NCI-H146 treated with DMSO at 0.1 percent for 48 hours (cell line): ENCODE measurements around the gene ATP6V0E1.
"Not testable (repeated sequence)": the region's sequence is repeated elsewhere in the genome, so short reads cannot be mapped to it uniquely, and the experiment has no call there.

ENCODE experiments used
- DNase-seq: peaks from one replicate; lab custom pipeline; 2025; ENCODE audit not compliant: unreplicated experiment; lab: John Stamatoyannopoulos, UW

ATP6V0E1 gene

DNA sequence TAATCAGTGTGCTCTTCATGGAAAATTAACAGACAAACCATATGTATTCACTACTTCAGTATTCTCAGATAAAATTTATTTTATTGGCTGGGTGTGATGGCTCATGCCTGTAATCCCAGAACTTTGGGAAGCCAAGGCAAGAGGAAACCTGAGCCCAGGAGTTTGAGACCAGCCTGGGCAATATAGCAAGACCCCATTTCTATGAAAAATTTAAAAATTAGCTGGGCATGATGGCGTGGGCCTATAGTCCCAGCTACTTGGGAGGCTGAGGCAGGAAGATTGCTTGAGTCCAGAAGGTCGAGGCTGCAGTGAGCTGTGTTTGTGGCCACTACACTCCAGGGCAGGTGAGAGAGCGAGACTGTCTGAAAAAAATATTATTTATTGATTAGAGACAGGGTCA, 49.2 kb downstream of the ATP6V0E1 start:
- DNase-seq: no peak

- no peak for DNase-seq
Observed at GRCh38 chr5:173033923-173034322, 50.4 kb downstream of the ATP6V0E1 start.

DNA sequence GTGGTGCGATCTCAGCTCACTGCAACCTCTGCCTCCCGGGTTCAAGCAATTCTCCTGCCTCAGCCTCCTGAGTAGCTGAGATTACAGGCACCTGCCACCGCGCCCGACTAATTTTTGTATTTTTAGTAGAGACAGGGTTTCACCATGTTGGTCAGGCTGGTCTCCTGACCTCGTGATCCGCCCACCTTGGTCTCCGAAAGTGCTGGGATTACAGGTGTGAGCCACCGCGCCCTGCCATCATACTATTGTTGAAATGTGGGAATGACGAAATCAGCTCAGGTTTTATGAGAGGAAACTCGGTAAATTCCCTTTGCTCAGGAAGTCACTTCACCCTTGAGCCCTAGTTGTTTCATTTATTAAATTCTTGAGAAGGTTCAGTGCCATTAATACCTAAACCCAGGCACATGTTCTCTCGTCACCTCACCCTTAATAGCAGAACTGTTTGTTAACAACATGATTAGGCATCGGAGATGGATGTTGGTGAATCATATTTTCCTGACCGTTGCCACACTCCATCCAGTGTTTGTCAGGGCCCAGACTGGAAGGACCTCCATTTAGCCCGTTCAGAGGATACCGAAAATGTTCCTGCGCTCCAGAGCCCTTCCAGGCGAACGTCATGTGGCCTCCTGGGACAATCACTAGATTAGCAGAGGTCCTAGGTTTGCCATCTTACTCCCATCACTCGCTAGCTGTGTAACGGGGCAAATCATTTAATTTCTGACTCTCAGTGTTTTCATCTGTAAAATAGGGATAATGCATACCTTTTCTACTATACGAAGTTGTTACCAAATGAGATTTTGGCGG, 52.5 kb downstream of the ATP6V0E1 start:
- no peak for DNase-seq

DNA sequence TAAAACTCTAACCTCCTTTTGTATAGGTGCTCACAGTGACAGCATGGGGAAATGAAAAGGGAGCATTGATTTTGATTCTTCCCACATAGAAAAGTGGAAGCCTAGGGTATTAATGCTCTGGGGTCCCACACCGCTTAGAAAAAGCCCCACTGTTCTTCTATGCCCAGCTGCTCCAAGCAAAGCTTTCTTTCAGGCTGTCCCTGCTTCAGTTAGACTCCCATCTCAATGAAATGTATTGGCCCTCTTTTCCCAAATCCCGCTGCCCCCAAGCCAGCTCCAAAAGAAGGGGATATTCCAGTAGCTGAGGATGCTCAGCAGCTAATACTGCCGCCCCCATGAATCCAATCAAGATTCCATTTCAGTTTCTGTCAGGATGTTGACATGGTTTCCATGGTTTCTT, 55.6 kb downstream of the ATP6V0E1 start:
- no peak for DNase-seq

DNA sequence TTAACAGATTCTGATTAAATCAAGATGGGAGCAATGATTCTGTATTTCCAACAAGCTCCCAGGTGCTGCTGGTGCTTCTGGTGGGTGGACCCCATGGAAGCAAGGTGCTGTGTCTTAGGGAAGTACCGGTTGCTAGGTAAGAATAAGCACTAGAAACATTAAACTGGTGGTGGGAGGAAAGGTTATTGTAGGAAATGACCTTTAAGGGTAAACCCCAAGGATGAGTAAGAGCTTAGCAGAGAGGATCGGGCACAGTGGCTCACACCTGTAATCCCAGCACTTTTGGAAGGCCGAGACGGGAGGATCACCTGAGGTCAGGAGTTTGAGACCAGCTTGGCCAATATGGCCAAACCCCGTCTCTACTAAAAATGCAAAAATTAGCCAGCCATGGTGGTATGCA, 56.4 kb downstream of the ATP6V0E1 start:
- no peak for DNase-seq

GRCh38 chr5:173041881-173042762, 58.6 kb downstream of the ATP6V0E1 start:
- no peak for DNase-seq

DNA sequence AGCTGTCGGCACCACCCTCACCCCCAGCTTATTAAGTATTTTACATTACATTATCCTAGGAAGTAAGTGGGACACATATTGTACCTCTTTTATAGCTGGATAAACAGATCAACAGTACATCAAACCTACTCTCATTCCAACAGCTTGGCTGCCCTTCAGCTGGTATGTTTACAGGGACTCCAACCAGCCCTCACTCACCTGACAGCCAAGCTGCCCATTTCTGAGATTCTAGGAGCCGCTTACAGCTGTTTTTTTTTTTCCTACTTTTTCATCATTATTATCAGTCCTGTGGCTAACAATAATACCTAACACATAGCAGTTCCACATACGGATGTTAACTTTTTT, 59.2 kb downstream of the ATP6V0E1 start:
- DNase-seq: no peak

DNA sequence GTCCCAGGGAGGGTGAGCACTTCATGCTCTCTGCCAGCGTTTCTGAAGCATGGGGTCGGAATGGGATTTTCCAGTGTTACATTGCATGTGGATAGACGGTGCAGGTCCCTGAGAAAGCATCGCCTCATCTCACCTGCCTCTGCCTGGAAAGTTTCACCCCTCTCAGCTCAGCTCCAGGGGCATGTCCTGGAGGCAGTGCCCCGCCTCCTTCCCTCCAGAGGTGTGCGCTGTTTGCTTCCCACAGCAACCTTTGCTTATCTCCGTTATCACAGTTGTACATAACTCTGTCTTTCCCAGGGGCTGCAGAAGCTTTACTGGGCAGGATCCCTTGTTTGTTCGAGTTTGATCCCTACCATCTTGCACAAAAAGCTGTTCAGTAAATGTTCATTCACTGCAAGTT, 61.9 kb downstream of the ATP6V0E1 start:
- no peak for DNase-seq

DNA sequence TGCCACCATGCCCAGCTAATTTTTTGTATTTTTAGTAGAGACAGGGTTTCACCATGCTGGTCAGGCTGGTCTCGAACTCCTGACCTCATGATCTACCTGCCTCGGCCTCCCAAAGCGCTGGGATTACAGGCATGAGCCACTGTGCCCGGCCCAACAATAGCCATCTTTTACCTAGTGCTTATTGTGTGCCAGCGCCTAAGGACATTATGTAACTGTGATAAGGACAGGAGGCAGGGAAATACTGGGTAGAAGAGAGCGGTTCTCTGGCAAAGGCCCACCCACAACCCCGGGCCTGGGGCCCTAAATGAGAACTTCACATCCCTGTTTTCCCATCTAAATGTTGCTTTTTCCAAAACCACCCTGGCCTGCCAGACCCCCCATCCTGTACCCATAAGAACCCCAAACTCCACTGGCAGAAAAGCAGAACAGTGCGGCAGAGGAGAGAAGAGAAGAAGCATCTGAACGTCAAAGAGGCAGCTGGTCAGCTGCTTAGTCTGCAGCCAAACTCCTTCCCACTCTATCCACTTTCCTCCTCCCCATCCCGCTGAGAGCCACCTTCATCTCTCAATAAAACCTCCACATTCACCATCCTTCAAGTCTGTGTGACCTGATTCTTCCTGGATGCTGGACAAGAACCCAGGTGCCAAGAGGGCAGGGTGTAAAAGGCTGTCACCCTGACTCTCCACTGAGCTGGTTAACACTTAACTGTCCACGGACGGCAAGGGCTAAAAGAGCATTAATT, 63.7 kb downstream of the ATP6V0E1 start:
- not testable (repeated sequence) for DNase-seq

DNA sequence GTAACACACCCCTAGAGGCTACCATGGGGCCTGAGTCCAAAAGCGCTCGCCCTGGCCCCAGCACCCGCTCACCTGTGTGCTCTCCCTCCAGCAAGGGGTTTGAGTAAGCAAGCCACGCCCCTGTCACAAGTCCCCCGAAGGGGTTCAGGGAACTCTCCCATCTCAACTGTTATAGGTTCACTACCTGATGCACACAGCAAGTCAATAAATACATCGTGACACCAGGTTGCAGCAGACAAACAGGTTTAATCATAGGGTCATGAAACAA, 64.2 kb downstream of the ATP6V0E1 start:
- DNase-seq: no peak

- DNase-seq: no peak
Observed at GRCh38 chr5:173050791-173051190, 67.2 kb downstream of the ATP6V0E1 start.

DNA sequence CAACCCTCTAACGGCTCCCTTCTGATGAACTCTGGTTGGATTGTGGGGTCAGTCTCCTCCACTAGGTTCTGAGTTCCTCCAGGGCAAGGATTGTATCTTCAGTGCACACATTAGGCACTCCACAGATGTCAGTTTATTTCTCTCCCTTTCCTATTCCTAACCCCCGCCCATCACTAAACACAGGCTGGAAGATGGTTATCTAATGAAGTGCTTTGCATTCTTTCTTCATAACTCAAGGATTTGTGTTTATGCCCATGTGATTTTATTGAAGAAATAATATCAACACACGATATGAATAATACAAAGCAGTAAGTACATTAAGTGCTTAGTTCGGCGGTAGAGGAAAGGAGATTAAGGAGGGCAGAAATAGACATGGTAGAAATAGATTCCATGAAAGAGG, 68.2 kb downstream of the ATP6V0E1 start:
- DNase-seq: no peak

DNA sequence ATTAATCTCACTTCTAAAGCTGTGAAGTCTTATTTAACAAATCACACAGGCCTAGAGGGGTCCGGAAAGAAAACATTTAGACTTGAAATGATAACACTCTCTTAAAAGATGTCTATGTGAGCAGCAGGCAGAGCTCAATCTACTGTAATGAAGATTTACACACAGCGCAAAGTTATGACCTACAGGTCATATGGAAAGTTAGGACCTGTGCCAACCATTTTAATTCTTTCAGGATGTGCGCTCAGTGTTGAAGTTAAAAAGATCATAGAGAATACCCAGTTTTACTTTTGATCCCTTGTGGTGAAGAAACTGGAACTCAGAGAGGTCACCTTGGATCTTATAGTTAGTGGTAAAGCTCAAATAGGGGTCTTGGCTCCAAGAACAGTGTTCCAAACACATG, 69.5 kb downstream of the ATP6V0E1 start:
- no peak for DNase-seq

- DNase-seq: no peak
Observed at GRCh38 chr5:173055042-173055721, 71.6 kb downstream of the ATP6V0E1 start.

- peak; percentile 11 for DNase-seq
Observed at GRCh38 chr5:173055722-173055982, 72.1 kb downstream of the ATP6V0E1 start.

GRCh38 chr5:173055983-173056782, 72.6 kb downstream of the ATP6V0E1 start, which contains the start of gene CREBRF:
CREBRF (plus strand) TSS chr5:173056352; CDS start chr5:173080776, 24,424 bp downstream.
- peak; percentile 72 for DNase-seq

DNA sequence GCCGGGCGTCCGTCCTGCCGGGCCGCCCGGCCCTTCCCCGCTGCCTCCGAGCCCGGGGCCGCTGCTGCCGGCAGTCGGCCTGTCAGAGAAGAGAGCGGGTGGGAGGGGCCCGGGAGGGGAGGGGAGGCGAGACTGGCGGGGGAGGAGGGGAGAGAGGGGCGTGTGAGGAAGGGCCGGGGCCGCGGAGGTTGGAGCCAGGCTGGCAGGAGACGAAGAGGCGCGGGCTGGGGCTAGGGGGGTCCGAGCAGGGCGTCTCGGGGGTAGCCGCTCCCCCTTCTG, 73.2 kb downstream of the ATP6V0E1 start:
- peak; percentile 47 for DNase-seq

- peak; percentile 79 for DNase-seq
Observed at GRCh38 chr5:173057062-173057924, 73.7 kb downstream of the ATP6V0E1 start.

DNA sequence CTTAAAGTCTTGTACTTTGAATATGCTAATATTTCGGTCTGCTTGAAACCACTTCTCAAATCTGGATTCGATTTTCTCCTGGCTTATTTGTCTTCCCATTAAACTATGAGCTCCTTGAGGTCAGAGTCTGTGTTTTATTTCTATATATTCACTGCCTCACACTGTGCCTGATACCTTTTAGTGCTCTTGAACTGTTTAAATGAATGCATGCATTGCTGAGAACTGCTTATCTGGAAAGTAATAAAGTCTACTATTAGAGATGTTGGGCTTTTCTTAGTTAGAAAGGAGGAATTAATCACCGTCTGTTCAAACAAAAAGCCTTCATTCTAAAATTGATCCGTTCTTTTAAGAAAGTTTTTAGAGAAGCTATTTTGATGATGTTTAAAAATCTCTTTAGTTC, 78.6 kb downstream of the ATP6V0E1 start:
- no peak for DNase-seq

- no peak for DNase-seq
Observed at GRCh38 chr5:173065155-173065554, 81.6 kb downstream of the ATP6V0E1 start.
